Erythroblast (primary cell): Measurements from ENCODE around the gene PNPLA7.

Source experiments
- DNase-seq, 2 experiments: peaks; one replicate each; lab custom pipeline; 2025; lab: John Stamatoyannopoulos, UW
- GATA1 ChIP-seq: IDR thresholded peaks from 2 replicates; pipeline ENCODE4 v1.6.1; 2011; ENCODE audit warnings: low read depth, mild to moderate bottlenecking, control low read depth, low read length, moderate library complexity
- POLR2A ChIP-seq: IDR thresholded peaks from 2 replicates; pipeline ENCODE4 v1.6.1; 2011; ENCODE audit warnings: mild to moderate bottlenecking, low read length

PNPLA7 gene

DNA sequence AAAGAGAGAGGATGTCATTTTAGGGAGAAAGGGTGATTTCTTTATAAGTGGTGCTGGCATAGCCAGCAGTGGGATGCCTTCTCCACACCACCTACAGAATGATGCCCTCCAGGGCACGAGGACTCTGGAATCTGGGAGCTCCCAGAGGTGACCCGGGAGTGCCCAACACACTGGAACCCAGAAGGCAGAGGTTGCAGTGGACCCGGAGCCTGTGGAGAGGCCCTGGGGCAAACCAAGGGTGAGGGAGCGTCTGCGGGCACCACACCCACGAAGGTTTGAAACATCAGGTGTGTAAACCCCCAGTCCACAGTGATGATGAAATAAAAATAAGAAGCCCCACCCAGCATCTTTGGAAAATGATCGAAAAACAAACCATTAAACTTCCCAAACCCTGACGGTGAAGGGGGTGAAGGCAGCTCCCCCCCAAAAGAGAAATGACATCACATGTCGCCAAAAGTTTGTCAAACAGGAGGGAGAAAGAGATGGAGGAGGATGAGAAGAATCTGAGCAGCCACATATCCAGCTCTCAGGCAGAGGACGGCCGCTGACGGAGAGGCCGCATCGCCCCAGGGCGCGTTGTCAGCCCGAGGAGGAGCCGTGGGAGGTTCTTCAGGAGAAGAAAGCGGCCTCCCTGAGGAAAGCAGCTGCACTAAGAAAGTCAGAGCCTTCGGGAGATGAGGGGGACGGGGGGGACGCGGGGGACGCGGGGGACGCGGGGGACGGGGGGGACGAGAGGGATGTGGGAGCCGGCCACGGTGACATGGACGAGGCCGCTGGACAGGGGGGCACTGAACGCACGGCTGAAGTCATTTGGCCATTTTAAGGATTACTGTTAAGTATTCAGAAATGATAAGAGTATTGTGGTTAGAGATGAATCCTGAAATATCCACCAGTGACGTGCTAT lies 47.9 kb downstream of the PNPLA7 start:
- no peak for DNase-seq

DNA sequence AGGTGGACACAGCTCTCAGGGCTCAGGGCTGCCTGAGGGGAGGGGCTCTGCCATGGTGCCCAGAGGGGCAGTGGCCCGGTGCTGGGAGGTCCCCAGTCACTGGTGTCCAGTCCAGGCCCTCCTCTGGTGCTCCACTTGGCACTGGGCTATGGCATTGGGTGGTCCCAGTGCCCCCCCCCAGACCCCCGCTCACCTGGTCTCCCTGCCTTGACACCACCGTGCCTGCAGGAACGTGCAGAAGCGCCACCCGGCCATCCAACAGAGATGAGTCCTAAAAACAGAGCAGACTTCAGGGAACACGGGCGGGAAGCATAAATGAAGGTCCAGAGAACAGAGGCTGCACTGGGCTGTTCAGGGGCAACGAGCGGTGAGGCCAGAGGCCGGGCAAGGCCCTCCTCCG lies 48.7 kb downstream of the PNPLA7 start:
- DNase-seq = no peak
- TF ChIP-seq GATA1 (no peak), POLR2A (no peak)

More for the DNA sequence above, 47.9 kb downstream of the PNPLA7 start:
- TF ChIP-seq GATA1 (no peak), POLR2A (no peak)

DNA sequence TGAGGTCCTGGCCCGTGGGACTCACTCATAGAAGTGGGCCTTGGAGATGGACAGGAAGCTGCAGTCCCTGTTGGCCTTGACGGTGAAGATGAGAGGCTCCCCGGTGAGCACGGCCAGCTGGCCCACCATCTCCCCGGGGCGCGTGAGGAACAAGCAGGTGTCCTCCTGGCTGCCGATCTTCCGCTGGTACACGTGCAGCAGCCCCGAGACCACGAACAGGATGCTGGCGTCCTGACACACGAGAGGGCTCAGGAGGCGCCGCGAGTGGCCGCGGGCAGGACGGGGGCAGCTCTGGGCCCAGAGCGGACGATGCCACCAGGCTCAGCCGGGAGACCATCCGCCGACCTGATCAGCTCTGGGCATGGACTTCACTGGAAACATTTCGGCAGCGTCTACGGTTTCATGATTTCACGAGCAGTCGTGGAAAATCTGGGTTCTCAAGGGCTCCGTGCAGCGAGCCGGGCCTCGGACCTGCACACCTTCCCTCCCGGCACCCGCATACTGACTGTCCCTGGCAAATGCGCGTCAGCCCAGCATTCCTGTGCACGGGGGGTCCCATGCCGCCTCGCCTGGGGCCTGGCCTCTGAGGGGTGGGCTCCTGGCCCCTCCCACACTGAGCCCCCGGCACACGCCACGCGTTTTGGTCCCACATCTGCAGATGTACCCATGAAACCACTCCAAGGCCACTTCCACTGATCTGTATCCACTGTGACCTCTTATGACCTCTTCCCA lies 49.4 kb downstream of the PNPLA7 start:
- TF ChIP-seq GATA1 = no peak
- no peak for TF ChIP-seq POLR2A
- no peak for DNase-seq

DNA sequence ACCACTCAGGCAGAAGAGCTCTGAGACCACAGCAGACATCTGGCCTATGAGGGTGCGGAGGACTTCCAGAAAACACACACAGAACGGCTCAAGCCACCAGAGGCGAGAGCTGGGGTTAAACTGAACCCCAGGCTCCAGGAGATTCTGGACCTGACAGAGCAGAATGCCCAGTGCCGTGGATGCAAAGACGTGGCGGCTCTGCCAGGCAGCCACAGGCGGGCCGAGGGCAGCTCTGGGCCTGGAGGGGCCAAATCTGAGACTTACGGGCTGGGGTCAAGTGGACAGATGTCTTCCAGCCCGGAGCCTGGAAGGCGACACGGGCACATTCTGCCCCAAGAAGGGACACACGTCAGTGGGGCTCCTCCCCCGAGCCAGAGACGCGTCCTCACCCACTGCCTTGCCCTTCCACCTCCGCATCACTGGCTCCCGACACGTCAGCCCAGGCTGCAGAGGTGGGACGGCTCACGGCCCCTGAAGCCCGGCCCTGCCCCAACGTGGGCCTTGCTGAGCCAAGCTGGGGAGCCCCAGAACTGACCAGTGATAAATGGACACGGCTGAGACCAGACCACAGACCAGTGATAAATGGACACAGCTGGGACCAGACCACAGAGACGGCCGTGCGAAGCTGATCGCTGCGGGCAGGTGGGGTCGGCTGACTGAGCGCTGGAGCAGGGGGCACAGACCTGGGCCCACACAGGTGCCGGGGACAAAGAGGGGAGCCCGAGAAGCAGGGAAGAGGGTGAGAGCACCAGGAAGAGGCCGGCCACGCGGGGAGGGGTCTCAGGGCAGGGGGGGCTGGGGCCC lies 50.1 kb downstream of the PNPLA7 start:
- TF ChIP-seq GATA1 (no peak), POLR2A (no peak)

DNA sequence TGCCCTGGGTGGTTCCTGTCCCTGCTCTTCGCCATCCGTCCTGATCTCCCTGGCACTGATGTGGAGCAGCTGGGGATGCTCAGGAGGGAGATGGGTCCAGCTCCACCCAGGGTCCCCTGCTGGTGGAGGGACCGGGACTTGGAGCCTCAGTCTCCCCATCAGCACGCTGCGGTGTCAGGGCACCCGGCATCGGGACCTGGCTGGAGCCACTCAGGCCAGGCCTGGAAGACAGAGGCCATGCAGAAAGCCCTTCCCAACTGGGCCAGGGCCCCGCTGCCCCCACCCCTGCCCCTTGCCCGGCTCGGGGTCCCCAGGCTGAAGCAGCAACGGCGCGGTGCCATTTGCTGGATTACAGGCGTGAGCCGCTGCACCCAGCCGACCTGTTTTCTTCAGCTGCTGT lies 50.8 kb downstream of the PNPLA7 start:
- DNase-seq = no peak
- no peak for TF ChIP-seq GATA1
- TF ChIP-seq POLR2A = no peak

More for the DNA sequence above, 50.1 kb downstream of the PNPLA7 start:
- no peak for DNase-seq

DNA sequence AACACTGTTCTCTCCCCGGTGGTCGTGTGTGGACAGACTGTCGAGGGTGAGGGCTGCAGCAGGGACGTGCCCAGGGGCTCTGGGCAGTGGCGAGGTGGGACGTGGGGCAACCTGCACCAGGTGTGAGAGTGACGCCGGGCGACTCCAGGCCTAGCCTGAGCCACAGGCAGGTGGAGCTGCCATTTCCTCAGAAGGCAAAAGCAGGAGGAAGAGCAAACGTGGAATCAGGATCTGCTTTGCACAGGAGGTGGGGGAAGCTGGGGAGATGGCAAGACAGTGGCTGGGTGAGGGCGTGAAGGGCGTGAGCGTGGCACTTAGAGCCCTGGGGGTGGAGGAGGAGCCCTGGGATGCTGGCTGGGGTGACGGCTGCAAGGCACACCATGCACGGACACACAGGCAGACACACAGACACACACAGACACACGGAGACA lies 51.5 kb downstream of the PNPLA7 start:
- no peak for DNase-seq

DNA sequence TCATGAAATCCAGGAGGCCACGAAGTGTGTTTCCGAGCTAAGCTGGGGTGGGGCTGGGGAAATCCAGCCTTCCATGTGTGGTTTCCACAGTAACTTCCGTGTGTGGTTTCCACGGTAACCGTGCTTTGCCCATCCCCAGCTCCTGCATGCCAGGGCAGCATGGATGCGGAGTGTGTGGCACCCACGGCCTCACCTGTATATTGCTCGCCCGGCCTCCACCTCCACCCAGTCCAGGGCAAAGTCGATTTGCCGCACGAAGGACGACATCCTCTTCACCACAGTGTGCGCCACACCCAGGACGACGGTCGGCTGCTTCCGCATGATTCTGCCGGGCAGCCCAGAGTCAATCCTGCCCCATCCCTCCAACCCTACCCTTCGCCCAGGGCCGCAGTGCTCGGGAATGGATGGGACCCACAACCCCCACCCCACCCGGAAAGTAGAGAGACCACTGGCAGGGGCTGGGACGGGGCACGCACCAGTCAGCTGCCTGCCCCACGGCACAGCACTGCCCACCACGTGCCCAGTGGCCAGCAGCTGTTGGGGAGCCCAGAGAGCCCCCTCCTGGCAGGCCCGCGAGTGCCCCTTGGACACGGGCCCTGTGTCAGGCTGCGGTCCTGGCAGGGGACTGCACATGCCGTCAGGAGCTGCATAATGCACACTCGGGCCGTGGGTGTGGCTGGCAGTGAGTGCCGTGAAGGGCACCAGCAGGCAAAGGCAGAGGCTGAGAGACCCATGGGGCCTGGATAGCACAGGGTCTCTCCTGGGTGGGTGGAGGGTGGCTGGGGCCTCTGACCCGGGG lies 52.1 kb downstream of the PNPLA7 start:
- no peak for TF ChIP-seq POLR2A
- no peak for TF ChIP-seq GATA1
- no peak for DNase-seq

More for the DNA sequence above, 51.5 kb downstream of the PNPLA7 start:
- TF ChIP-seq GATA1 (no peak), POLR2A (no peak)

DNA sequence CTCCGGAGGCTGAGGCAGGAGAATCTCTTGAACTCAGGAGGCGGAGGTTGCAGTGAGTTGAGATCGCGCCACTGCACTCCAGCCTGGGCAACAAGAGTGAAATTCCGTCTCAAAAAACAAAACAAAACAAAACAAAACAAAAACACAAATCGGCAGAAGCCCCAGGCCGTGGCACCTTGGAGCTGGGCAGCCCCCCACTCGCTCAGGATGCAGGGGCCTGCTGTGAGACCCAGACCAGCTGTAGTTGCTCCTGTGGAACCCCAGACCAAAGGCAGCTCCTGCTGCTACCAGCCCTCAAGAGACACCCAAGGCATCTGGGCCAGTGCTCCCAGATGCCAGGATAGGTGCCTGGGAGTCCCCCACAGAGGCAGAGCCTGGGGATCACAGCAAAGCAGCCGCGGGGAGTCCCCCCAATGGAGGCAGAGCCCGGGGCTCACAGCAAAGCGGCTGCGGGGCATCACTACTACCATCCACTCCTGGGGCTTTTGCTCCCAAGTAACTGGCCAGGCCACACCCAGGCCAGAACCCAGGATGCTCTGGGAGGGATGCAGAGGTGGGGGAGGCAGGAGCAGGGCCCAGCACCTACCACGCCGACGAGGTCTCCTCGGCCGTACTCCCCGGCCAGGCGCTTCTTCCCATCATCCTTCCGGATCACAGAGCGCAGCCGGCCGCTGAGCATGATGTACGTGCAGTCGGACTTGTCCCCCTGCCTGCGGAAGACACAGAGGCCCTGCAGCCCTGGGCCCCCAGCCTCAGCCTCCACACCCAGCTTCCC lies 53.4 kb downstream of the PNPLA7 start:
- DNase-seq = no peak
- no peak for TF ChIP-seq GATA1

DNA sequence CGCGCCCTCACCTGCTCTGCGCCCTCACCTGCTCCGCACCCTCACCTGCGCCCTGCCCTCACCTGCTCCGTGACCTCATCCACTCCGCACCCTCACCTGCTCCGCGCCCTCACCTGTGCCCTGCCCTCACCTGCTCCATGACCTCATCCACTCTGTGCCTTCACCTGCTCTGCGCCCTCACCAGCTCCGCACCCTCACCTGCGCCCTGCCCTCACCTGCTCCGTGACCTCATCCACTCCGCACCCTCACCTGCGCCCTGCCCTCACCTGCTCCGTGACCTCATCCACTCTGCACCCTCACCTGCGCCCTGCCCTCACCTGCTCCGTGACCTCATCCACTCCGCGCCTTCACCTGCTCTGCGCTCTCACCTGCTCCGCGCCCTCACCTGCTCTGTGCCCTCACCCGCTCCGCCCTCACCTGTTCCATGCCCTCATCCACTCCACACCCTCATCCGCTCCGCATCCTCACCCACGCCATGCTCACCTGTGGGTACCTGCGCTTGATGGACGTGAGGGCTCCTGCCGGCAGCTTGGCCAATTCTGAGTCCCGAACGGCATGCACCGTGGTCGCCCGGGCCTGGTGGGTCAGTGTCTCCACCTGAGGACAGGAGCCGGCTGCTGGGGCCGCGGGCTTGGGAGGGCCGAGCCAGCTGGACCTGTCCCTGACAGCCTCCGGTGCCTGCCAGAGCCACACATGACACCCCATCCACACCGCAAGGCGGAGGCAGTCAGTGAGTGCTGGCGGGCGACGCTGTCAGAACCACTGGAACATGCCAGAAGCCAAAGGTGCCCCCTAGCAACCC lies 55.5 kb downstream of the PNPLA7 start:
- no peak for TF ChIP-seq GATA1
- no peak for TF ChIP-seq POLR2A
- DNase-seq = no peak

DNA sequence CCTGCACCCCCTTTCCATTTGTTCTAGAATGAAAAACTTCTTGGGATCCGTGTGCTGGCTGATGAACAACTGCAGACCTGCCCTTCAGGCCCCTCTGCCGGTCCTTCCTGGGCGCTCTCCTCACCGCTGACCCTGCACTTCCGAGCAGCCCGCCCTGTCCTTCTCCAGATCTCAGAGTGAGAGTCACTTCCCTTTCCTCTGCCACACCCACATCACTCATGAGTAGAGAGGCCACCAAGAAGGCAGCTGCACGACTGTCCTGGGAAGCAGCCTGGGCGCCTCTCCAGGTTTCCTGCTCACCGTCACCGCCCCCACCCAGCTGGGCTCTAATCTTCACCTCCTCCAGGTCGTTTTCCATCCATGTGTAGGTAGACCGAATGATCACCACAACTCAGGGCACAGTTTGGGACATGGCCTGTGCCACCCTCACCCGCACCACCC lies 56.1 kb downstream of the PNPLA7 start:
- TF ChIP-seq POLR2A = no peak
- no peak for TF ChIP-seq GATA1

DNA sequence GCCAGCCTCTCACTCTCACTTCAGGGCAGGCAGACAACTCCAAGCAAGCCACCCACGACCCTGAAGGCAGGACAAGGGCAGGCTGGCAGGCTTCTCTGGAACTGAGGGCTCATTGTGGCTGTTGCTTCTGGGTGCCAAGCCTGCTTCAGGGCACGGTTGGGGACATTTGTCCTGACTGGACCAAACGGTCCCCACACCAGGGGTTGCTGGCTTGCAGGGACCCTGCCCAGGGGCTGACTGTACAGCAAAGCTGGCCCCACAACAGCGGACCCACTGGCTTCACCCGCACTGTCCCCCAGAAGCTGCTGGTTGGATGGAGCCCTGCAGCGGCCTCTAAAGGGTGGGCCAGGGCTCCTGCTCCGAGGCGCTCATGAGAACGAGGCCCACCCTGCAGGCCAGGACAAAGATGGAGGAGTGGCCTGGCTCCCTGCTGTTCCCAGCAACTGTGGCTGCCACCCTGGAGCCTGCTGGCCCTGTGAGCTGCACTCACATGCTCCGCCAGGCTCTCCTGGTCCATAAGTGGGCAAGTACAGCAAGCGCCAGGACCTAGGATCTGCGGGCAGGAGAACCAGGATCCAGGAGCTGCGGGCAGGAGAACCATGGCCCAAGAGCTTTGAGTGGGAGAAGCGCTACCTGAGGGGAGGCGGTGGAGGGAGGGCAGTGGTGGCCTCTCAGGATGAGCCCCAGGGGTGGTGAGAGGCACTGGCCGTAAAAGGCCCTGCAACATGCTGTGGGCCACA lies 56.7 kb downstream of the PNPLA7 start:
- TF ChIP-seq POLR2A (no peak), GATA1 (no peak)
- no peak for DNase-seq

More for the DNA sequence above, 56.1 kb downstream of the PNPLA7 start:
- DNase-seq = no peak
